Astrocyte (in vitro differentiated cells and primary cell): ENCODE measurements around the gene ZNF618. TPM values are rescaled to one million over a fixed set of nuclear protein-coding genes. Genes with fewer than 3 reads are reported as not detected.

ENCODE experiments used
- DNase-seq: peaks from one replicate; pipeline ENCODE4 v3.0.0-alpha.2; 2010; ENCODE audit warnings: low read depth
- FAIRE-seq: peaks from 2 replicates; lab custom pipeline; 2011; peaks lifted over from hg19 to GRCh38; lab: Jason Lieb, UNC
- H2AFZ ChIP-seq: 2 replicates; pipeline ENCODE4 v1.6.0; 2012; ENCODE audit warnings: low read depth, low read length, inconsistent platforms
- H3K27ac ChIP-seq: 2 replicates; pipeline ENCODE4 v1.5.1; 2011; ENCODE audit warnings: low read depth, low read length, inconsistent platforms
- H3K27me3 ChIP-seq: 2 replicates; pipeline ENCODE4 v1.6.0; 2011; ENCODE audit warnings: low read length, inconsistent platforms; ENCODE audit not compliant: insufficient read depth
- H3K36me3 ChIP-seq: 2 replicates; pipeline ENCODE4 v1.5.1; 2011; ENCODE audit warnings: low read length, inconsistent platforms; ENCODE audit not compliant: insufficient read depth
- H3K4me1 ChIP-seq: 2 replicates; pipeline ENCODE4 v1.5.1; 2011; ENCODE audit warnings: low read length, inconsistent platforms; ENCODE audit not compliant: insufficient read depth
- H3K4me2 ChIP-seq: 2 replicates; pipeline ENCODE4 v1.6.0; 2012; ENCODE audit warnings: low read length, inconsistent platforms
- H3K4me3 ChIP-seq: 2 replicates; pipeline ENCODE4 v1.5.1; 2011; ENCODE audit warnings: low read depth, mild to moderate bottlenecking, low read length, inconsistent platforms; ENCODE audit not compliant: insufficient read depth
- H3K79me2 ChIP-seq: 2 replicates; pipeline ENCODE4 v1.6.0; 2012; ENCODE audit warnings: mild to moderate bottlenecking, low read length, inconsistent platforms; ENCODE audit not compliant: insufficient read depth
- H3K9ac ChIP-seq: 2 replicates; pipeline ENCODE4 v1.6.0; 2012; ENCODE audit warnings: mild to moderate bottlenecking, low read length, inconsistent platforms
- H3K9me3 ChIP-seq: 2 replicates; pipeline ENCODE4 v1.5.1; 2012; ENCODE audit warnings: low read depth, mild to moderate bottlenecking, low read length, inconsistent platforms; ENCODE audit not compliant: insufficient read depth
- H4K20me1 ChIP-seq: 2 replicates; pipeline ENCODE4 v1.6.0; 2012; ENCODE audit warnings: low read length, inconsistent platforms; ENCODE audit not compliant: insufficient read depth
- H3K27ac Mint-ChIP-seq: one replicate; pipeline ENCODE4 v1.8.0; 2021; ENCODE audit warnings: mild to moderate bottlenecking, mixed read lengths; ENCODE audit not compliant: unreplicated experiment
- H3K27me3 Mint-ChIP-seq: one replicate; pipeline ENCODE4 v1.8.0; 2021; ENCODE audit warnings: low read depth, mixed read lengths; ENCODE audit not compliant: unreplicated experiment
- H3K36me3 Mint-ChIP-seq: one replicate; pipeline ENCODE4 v1.8.0; 2021; ENCODE audit warnings: low read depth, mixed read lengths; ENCODE audit not compliant: unreplicated experiment
- H3K4me1 Mint-ChIP-seq: one replicate; pipeline ENCODE4 v1.8.0; 2021; ENCODE audit warnings: low read depth, mixed read lengths; ENCODE audit not compliant: unreplicated experiment
- H3K4me3 Mint-ChIP-seq: one replicate; pipeline ENCODE4 v1.8.0; 2021; ENCODE audit warnings: mild to moderate bottlenecking, moderate library complexity, mixed read lengths; ENCODE audit not compliant: unreplicated experiment
- H3K9me3 Mint-ChIP-seq: one replicate; pipeline ENCODE4 v1.8.0; 2021; ENCODE audit warnings: mild to moderate bottlenecking, mixed read lengths; ENCODE audit not compliant: unreplicated experiment
- EZH2 ChIP-seq: IDR thresholded peaks from 2 replicates; pipeline ENCODE4 v1.6.1; 2012; ENCODE audit warnings: mild to moderate bottlenecking, low read length, inconsistent platforms; ENCODE audit not compliant: insufficient read depth
- total RNA-seq: library from RNA; stranded (reverse); gene quantifications from 2 replicates; pipeline ENCODE4 v1.2.1, GENCODE V29; 2021
- TF ChIP-seq, protein P1 (sequence below): IDR thresholded peaks from 2 replicates; pipeline ENCODE4 v1.5.1; 2011; ENCODE audit warnings: low read depth, mild to moderate bottlenecking, inconsistent platforms, low read length, moderate library complexity; ENCODE audit not compliant: insufficient read depth

Gene ZNF618
- total RNA-seq, 1 donor from 2014 or later: 30.1 TPM

GRCh38 chr9:113991714-113992113 lies 115.6 kb downstream of the ZNF618 start:
- H3K4me2 ChIP-seq: no peak overlapping the region
- Mint-ChIP-seq H3K27ac (no peak overlapping the region), H3K36me3 (peaks cover 44% of the 10 kb centered on the region), H3K27me3 (no peaks in the 10 kb centered on the region), H3K9me3 (no peaks in the 10 kb centered on the region), H3K4me3 (no peak overlapping the region), H3K4me1 (no peaks in the 10 kb centered on the region)
- FAIRE-seq (no peak), DNase-seq (no peak)
- no peaks in the 10 kb centered on the region for H3K9me3 ChIP-seq
- H3K36me3 ChIP-seq: peaks cover 6% of the 10 kb centered on the region
- H3K4me3 ChIP-seq: no peak overlapping the region
- H3K79me2 ChIP-seq: peaks cover 12% of the 10 kb centered on the region
- peaks cover 9% of the 10 kb centered on the region for H3K4me1 ChIP-seq
- no peaks in the 10 kb centered on the region for H3K27me3 ChIP-seq
- H3K9ac ChIP-seq: no peak overlapping the region
- no peak overlapping the region for H2AFZ ChIP-seq
- TF ChIP-seq, protein P1, sequence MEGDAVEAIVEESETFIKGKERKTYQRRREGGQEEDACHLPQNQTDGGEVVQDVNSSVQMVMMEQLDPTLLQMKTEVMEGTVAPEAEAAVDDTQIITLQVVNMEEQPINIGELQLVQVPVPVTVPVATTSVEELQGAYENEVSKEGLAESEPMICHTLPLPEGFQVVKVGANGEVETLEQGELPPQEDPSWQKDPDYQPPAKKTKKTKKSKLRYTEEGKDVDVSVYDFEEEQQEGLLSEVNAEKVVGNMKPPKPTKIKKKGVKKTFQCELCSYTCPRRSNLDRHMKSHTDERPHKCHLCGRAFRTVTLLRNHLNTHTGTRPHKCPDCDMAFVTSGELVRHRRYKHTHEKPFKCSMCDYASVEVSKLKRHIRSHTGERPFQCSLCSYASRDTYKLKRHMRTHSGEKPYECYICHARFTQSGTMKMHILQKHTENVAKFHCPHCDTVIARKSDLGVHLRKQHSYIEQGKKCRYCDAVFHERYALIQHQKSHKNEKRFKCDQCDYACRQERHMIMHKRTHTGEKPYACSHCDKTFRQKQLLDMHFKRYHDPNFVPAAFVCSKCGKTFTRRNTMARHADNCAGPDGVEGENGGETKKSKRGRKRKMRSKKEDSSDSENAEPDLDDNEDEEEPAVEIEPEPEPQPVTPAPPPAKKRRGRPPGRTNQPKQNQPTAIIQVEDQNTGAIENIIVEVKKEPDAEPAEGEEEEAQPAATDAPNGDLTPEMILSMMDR: no peak
- no peak for TF ChIP-seq EZH2
- peaks cover 80% of the 10 kb centered on the region for H4K20me1 ChIP-seq
- no peak overlapping the region for H3K27ac ChIP-seq

DNA sequence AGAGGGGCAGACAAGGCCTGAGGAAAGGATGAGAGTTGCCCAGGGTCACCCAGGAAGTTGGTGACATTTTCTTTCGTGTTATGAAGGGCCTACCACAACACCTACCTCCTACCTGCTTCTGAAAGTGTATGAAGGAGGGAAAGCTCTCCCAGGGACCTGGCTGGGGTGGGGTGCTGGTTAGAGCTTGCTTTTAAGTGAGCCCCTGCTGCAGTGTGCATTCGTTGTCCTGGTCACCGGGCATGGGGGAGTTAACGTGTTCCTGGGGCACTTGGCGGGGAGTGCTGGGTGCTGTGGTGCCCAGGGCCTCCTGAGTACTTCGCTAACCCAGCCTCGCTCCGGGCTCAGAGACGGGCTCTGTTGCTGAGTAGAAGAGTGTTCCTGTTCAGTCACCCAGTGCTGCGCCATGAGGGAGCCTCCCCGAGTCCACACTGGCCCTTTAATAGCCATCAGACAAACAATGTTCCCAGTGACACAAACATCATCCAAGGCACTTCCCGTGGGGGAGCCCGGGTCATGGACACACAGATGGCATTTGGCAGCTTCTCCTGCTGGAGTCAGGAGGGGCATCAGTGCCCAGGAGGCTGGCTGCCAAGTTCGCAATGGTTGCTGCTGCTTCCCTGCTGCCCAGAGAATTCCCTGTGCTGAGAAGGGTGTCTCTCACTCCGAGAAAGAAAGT lies 116.3 kb downstream of the ZNF618 start:
- Mint-ChIP-seq H3K4me3 (no peak overlapping the region), H3K27ac (no peak overlapping the region), H3K9me3 (no peaks in the 10 kb centered on the region), H3K27me3 (no peaks in the 10 kb centered on the region), H3K4me1 (no peaks in the 10 kb centered on the region), H3K36me3 (peaks cover 42% of the 10 kb centered on the region)
- H3K4me3 ChIP-seq: no peak overlapping the region
- H3K9ac ChIP-seq: no peak overlapping the region
- DNase-seq: no peak
- TF ChIP-seq, protein P1: no peak
- no peak for TF ChIP-seq EZH2
- peaks cover 9% of the 10 kb centered on the region for H3K4me1 ChIP-seq
- H3K27me3 ChIP-seq: no peaks in the 10 kb centered on the region
- H2AFZ ChIP-seq: no peak overlapping the region
- peaks cover 78% of the 10 kb centered on the region for H4K20me1 ChIP-seq
- FAIRE-seq: no peak
- H3K79me2 ChIP-seq: peaks cover 12% of the 10 kb centered on the region
- peaks cover 6% of the 10 kb centered on the region for H3K36me3 ChIP-seq
- no peak overlapping the region for H3K4me2 ChIP-seq
- no peaks in the 10 kb centered on the region for H3K9me3 ChIP-seq
- H3K27ac ChIP-seq: no peak overlapping the region

DNA sequence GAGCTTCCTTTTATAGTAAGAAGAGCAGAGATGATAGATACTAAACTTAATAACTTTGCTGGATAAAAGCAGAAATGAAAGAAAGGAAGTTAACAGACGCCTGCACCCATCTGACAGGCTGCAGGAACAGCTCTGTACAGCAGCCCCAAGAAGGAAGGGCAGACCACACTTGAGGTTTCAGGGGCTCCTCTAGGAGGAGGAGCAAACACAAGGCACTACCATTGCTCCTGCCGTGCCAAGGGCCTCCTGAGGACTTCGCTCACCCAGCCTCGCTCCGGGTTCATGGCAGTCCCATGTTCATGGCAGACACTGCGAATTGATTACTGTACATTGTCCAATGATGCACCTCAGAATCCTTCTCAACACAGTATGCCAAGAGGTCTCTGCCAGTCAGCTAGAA lies 116.9 kb downstream of the ZNF618 start:
- no peaks in the 10 kb centered on the region for H3K9me3 ChIP-seq
- Mint-ChIP-seq H3K27me3 (no peaks in the 10 kb centered on the region), H3K27ac (no peak overlapping the region), H3K4me3 (no peak overlapping the region), H3K36me3 (peaks cover 42% of the 10 kb centered on the region), H3K4me1 (no peaks in the 10 kb centered on the region), H3K9me3 (no peaks in the 10 kb centered on the region)
- peaks cover 6% of the 10 kb centered on the region for H3K36me3 ChIP-seq
- H3K4me3 ChIP-seq: no peak overlapping the region
- DNase-seq: no peak
- peaks cover 83% of the 10 kb centered on the region for H4K20me1 ChIP-seq
- H3K79me2 ChIP-seq: peaks cover 10% of the 10 kb centered on the region
- H3K4me1 ChIP-seq: peaks cover 9% of the 10 kb centered on the region
- no peak for FAIRE-seq
- H3K9ac ChIP-seq: no peak overlapping the region
- H3K4me2 ChIP-seq: no peak overlapping the region
- no peak overlapping the region for H2AFZ ChIP-seq
- H3K27ac ChIP-seq: no peak overlapping the region
- H3K27me3 ChIP-seq: no peaks in the 10 kb centered on the region
- TF ChIP-seq, protein P1: no peak
- no peak for TF ChIP-seq EZH2
